GM19372 (cell line): Measurements from ENCODE around the gene TENT5C.
A peak's percentile ranks its signal among the peaks of the same experiment; 100 is the strongest.
"Not testable (repeated sequence)": the region's sequence is repeated elsewhere in the genome, so short reads cannot be mapped to it uniquely, and the experiment has no call there.

ENCODE experiments used
- ATAC-seq: cut with Tn5 transposase; IDR thresholded peaks from one replicate; pipeline ENCODE4 v1.9.1; 2021; ENCODE audit warnings: mild to moderate bottlenecking, low read depth, moderate library complexity; ENCODE audit not compliant: unreplicated experiment

The TENT5C gene

DNA sequence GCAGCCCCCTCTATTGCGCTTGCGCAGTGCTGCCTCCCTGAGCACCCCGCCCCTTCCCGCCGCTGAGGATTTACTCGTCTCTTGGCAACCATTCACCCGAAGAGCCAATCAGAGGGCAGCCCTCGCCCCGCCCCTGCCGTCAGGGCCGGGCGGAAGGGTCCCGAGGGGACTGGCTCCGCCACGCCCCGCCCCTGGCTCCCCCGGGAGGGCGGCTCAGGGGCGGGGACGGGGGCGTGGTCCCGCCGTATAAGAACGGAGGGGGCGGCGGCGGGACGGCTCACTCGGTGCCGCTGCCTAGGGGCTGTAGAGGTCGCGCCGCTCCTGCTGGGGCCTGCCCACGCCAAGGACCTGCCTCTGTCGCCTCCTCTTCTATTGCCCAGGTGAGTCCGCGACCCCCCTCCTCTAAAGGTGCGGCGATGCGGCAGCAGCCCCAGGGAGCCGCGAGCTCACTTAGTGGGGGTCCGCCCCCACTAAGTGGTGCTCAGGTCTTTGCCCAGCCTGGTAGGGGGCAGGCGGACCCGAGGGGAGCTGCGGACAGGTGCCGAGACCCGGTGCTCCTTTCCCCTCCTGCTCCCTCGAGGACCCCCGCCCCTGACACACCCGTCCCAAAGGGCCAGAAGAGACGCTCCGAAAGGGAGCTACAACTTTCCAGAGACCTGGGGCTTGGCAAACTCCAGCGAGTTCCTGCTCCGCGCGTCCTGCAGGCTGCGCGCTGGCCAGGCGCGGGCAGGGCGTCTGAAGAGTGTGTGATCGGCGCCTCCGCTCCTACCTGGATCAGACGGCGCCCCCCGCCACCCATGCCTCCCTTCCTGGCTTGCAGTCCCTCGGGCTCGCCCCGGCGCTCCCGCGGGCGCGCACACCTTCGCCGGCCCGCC, at the start of gene TENT5C:
TSS of gene TENT5C (plus strand) at position 275 of the 875 bp plus-strand sequence. CDS start 16,821 bp downstream, outside the sequence.
- ATAC-seq, result peak; percentile 82

DNA sequence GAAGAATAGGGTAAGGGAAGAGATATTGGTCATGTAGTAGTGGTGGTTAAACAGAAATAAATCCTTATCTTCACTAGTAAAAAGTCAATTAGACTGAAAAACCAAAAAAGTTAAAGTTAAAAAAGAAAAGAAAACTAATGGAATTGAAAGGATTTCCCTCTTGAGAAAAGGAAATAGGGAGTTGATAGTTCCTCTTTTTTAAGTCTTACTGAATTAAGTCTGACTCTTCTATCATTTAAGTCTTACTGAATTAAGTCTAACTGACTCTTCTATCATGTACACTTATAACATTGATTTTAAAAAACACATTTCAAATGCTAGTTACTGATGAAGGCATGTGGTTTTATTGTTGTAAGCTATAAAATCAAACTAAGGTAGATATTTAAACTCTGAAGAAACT, 49.5 kb upstream of the TENT5C start:
- ATAC-seq, result no peak

DNA sequence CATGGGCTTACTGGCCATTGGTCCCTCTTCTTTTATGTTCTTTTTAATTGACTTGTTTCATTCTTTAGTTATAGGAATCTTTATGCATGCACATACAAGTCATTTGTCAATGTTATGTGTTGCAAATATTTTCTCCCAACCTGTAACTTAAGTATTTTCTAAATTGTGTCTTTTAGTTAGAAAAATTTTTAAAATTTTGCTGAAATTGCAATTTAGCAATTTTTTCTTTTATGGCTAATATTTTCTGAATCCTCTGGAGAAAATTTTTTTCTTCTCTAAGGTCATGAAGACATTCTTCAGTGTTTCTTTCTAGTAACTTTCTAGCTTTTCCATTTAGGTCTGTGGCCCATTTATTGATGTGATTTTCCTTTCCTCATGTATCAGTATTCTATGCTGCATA, 48.9 kb upstream of the TENT5C start:
- no peak for ATAC-seq

DNA sequence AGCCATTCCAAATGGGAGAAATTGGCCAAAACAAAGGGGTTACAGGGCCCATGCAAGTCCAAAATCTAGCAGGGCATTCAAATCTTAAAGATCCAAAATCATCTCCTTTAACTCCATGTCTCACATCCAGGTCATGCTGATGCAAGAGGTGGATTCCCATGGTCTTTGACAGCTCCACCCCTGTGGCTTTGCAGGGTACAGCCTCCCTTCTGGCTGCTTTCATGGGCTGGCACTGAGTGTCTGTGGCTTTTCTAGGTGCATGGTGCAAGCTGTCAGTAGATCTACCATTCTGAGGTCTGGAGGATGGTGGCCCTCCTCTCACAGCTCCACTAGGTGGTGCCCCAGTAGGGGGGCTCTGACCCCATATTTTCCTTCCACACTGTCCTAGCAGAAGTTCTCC, 47.4 kb upstream of the TENT5C start:
- ATAC-seq, result not testable (repeated sequence)

DNA sequence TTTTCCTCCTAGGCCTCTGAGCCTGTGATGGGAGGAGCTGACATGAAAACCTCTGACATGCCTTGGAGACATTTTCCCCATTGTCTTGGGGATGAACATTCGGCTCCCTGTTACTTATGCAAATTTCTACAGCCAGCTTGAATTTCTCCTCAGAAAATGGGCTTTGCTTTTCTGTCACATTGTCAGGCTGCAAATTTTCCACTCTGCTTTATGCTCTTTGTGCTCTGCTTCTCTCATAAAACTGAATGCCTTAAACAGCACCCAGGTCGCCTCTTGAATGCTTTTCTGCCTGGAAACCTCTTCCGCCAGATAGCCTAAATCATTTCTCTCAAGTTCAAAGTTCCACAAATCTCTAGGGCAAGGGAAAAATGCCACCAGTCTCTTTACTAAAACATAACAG, 46.7 kb upstream of the TENT5C start:
- no peak for ATAC-seq

DNA sequence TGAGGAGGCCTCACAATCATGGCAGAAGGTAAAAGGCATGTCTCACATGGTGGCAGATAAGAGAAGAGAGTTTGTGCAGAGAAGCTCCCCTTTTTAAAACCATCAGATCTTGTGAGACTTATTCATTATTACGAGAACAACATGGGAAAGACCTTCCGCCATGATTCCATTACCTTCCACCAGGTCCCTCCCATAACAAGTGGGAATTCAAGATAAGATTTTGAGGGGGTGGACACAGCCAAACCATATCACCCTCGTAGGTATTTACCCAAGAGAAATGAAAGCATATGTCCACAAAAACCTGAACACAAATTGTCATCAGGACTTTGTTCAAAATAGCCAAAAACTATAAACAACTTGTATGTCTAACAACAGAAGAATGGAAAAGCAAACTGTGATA, 45.9 kb upstream of the TENT5C start:
- no peak for ATAC-seq

DNA sequence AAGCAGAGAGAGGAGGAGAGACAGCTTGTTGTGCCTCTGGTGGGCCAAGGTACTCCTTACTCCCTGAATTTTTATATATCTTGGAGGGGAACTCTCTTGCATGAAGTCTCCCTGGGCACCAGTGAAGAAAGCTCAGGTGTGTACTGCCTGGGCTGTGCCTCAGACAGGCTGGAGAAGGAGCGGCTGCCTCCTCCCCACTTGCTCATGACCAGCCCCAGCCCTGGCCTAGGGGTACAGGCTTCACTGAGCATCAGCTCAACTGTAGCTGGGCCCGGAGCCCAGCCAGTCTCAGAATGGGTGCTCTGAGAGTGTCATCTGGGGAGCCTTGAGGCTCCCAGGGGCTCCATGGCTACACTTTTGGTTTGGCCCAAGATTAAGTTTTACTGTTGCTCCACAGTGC, 44.8 kb upstream of the TENT5C start:
- ATAC-seq, result no peak

DNA sequence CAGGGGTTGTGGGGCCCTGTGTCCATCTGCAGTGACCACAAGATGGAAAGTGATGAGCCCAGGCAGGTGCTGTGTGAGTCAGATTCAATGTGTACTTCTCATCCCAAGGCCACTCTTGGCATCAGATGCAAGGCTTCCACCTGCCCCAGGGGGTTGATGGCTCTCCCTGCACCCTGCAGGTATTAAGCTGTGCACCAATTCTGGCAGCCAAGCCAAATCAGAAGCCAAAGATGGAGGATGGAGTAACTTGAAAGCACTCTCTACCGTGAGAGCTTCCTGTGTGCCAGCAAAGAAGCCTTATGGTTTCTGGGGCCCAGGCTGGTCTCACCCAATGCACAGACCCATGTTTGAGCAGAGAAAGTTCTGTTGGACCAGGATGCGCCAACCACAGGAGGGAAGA, 44.3 kb upstream of the TENT5C start:
- no peak for ATAC-seq

DNA sequence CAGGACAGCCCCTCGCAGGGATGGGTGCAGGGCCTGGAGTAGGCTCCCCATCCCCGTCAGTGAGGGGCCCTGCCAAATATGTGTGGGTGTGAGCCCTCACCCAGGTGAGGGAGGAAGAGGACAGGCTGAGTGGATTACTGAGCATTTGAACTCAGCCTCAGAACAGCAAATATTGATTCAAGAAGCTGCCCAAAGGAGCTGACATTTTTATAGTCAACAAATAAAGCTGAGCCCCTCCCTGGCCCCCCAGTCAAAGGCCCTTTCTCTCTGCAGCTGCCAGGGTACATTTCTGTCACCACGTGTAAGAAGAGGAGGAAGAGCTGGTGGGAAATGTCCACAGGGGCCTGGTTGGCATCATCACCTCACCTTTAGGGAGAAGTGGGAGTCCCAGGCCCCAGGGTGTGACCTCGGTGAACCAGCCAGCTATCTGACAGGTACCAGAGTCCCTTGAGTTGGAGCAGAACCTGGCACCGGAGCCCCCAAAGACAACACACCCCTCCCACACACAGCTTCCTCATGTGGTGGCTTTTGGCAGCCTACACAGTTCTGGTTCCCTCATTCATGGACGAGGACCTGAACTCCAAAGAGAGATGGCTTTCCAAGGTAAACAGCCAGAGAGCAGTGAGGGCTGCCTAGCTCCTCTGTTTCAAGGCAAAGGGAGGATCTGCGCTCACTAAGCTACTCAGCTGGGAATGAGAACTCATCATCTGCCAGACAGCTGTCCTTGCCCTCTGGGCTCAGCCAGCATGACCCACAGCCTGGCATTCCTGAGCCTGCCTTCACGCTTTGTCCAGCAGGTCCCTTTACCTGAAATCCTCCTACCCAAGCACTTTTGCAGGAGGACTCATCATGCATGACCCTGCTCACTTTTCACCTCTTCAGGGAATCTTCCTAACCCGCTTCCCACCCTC, 43.0 kb upstream of the TENT5C start:
- no peak for ATAC-seq

DNA sequence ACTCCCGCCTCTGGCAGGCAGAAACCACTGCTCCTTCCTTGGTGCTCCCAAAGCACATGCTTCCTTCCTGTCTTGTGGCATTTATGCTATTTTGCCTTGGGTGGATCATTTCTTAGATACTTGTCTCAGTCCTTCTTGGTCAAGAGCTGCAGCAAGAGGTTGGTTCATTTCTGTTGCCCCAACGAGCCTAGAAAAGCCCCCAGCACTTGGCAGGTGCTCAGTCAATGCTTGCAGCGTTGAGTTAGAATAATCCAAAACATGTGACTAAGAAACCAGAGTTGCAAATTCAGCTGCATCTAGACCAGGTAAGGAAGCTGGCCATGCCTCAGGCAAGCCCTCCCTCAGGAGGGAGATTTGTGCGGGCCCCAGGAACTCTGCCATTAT, 42.4 kb upstream of the TENT5C start:
- ATAC-seq, result no peak

DNA sequence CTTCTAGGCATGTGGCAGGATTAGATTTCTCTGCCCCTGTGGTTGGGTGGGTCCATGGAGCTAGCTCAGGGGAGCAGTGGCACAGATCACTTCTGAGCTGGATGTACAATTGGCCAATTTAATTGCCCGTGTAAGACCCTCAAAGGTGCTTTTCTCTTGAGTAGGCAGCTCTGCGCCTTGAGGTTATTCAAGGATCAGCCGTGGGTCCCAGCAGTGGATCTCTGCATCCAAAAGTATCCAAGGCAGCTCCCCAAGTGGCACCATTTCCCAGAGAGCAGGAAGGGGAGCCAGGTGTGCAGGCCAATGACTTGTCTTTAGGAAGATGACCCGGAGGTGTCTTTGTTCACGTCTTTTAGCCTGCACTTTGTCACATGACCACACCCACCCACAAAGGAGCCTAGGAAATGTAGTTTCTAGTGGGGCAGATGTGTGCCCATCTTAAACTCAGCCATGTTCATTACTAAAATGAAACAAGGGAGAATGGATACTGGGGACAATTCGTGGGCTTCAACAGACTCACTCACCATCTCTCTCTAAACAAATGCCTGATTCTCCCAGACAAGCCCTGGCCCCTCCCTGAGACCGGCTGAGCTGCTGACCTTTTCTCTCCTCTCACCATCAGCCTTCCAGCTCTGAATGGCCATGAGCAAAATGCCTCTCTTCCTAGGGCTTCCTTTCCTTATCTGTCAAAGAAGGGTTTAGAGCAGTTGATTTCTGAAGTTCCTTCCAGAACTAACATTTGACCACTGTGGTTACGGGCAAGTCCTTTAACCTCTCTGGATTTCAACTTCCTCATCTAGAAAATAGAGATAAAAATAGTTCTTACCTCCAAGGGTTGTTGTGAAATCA, 41.4 kb upstream of the TENT5C start:
- no peak for ATAC-seq

DNA sequence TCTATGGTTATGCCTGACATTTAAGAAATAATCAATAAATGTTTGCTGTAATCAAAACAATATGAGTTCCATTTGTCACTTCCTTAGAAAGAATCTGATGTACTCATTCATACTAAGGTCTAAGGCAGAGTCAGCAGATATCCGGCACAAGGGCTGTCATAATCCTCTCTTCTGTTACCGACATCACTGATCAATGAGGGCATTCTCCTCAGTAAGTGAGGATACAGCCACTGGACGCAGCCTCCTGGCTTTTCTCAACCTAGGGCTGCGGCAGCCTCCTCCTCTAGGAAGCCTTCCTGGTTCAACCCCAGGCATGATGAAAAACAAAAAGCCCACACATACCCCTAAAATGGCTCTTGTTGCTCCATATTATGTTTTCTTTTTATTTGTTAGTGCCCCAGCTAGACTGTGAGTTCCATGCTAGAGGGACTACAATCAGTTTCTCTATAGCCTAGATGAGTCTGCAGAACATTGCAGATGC, 40.7 kb upstream of the TENT5C start:
- ATAC-seq, result no peak

DNA sequence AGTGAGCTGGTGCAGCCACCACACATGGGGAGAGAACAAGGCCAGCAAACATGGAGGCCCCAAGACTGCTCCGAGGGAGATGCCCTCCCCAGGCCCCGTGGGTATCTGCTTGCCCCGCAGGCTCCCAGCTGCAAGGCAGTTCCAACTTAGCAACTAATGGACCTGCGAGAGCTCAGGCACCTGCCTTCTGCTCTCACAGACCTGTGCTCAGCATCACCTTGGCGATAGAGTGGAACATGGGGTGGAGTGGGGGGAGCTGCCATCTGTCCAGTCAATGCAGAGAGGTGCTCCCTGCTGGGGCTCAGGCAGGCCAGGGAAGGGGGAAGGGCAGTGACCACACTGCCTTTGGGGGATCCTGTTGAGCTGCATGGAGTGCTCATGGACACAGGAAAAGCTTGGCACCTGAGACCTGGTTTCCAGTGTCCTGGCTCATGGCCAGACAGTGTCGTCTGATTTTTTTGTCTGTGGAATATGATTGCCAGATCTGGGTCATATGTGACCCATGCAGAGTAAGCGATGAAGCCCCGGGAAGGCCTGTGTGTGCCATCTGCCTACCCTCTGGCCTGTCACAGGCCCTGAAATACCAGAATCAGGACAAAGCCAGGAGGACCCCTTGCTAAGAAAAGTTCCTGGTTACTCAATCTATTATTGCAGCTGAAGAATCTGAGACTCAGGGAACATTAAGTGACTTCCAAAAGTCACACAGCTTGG, 39.9 kb upstream of the TENT5C start:
- no peak for ATAC-seq

DNA sequence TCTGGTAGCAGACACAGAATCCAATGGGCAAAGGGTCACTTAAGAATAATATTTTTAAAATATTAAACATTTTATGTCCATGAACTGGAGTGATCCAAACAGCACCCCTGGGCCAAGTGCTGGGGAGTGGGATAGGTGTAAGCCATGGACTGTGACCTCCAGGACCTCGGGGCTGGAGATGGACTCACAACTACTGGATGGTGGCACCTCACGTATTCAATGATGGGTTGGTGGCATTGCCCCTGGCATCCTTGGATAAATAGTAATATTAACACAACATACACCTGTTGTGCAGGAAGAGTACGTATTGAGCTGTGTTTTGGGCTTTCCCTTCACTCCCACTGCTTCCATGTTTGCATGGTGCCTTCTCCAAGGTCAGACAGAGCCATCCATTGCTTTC, 39.3 kb upstream of the TENT5C start:
- no peak for ATAC-seq

DNA sequence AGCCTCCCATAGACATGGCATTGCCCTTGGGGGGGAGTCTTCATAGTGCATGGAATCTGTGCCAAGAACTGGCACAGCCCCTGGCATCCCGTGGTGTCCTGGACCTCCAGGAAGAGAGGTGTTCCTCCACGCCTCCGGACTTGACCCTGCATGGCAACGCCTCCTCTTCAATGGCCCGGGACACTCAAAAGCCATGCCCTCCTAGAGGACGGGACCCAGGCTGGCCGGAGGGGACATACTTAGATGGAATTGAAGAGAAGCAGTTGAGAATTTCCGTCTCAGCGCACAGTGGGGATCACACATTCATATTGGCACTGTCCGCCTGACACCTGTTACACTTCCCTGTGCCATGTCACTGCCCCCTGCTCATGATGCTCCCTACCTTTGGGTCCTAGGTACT, 38.4 kb upstream of the TENT5C start:
- no peak for ATAC-seq

DNA sequence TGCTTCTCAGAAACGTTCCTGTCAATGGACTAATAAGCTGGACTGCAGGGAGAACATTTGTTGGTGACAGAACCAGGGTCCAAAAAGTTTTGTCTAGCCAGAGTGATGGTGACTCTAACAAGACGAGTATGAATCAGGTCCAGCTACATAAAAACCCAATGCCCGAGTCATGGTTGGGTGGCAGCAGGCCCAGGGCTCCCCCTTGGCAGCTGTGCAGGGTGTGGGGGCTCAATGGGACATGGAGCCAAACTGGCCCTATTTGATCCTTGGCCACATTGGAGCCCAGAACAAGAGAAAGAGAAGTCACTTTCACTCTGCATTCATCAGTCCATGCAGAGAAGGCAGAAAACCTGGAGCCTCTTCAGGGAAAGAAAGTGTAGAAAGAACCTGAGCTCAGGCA, 37.9 kb upstream of the TENT5C start:
- ATAC-seq, result no peak

DNA sequence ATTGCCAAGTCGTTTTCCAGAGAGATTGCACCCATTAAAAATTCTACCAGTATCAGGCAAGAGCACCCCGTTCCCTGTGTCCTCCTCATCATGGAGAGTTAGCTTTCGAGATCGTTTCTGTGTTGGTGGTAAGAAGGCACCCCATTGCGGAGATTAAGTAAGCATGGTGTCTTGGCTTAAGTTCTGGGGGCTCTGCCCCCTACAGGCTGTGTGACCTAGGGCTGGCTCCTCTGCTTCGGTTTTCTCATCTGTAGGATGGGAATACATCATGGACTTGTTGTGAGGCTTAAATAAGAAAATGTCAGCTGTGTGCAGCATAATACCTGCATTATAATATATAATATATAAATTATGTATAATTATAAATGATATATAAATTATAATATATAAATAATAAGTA, 36.8 kb upstream of the TENT5C start:
- no peak for ATAC-seq

DNA sequence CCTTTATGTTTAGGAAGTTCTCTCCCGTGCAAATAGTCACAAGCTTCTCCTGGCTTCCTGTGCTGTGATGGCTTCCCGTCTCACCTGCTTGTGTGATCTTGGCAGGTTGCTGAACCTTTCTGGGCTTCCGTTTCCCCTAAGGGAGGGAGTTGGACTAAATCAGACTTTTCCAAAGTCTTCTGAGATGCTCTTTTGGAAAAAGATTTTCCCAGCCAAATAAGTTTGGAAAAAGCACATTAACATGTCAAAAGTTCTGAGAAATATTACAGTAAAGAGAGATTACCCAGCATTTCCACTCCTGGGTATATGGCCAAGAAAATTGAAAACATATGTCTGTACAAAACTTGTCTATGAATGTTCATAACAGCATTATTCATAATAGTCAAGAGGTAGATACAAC, 36.0 kb upstream of the TENT5C start:
- ATAC-seq, result no peak

DNA sequence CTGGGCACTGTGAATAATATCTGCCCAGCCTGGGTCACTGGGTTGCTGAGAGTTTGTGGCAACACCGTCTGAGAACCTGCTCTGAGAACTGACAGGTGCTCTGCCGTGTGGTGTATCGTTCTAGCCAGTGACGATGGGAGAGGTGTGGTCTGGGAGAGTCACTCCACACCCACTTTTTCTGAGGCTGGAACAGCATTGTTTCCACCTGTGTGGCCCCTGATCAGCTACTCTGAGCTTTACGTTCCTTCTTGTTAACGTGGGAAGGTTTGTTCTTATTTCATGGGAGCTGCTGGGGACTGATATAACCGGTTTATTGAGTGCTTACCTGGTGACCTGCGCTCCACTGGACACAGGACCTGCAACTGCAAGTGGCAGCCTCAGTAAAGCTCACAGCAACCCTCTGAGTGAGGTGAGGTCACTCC, 34.8 kb upstream of the TENT5C start:
- ATAC-seq, result no peak

DNA sequence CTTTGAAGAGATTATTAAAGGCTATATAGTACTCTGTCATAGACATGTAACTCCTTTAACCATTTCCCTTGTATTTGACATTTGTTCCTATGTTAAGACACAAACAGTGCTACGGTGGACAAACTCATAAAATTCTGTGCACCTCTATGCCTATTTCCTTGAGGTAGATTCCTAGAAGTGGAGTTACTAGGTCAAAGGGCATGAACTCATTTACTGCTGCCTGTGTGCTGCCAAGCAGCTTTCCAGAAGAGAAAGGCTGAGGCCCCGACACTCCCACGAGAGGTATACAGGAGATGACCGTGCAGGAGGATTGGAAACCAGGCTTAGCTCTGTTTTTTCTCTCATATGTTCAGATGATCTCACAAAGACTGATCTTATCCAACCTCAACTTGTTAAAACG, 34.4 kb upstream of the TENT5C start:
- no peak for ATAC-seq
